Liver (tissue), 3 donors: ENCODE measurements around the gene ADAMTS6.

ENCODE experiments used
- CTCF ChIP-seq: fragments of 150-350 bp; IDR thresholded peaks from 2 replicates; pipeline ENCODE4 v1.5.1; 2017; ENCODE audit warnings: improper control_type of control experiment, low read depth, low read length; ENCODE audit not compliant: missing input control
- FOXA1 ChIP-seq: IDR thresholded peaks from 2 replicates; pipeline ENCODE4 v1.6.1; 2016; ENCODE audit warnings: antibody characterized with exemption
- GABPA ChIP-seq, 2 donors: IDR thresholded peaks in 1 of 2; conservative IDR thresholded peaks in 1 of 2; 2 replicates each; pipeline ENCODE4 v1.6.1; 2016; ENCODE audit warnings: antibody characterized with exemption in 2 of 2, mild to moderate bottlenecking in 1 of 2, moderate library complexity in 1 of 2
- MAX ChIP-seq: IDR thresholded peaks from 2 replicates; pipeline ENCODE4 v1.6.1; 2016; ENCODE audit warnings: antibody characterized with exemption
- RAD21 ChIP-seq, 2 donors: IDR thresholded peaks; 2 replicates each; pipeline ENCODE4 v1.6.1; 2016; ENCODE audit warnings: antibody characterized with exemption in 2 of 2, mild to moderate bottlenecking in 2 of 2
- REST ChIP-seq: IDR thresholded peaks from 2 replicates; pipeline ENCODE4 v1.6.1; 2016; ENCODE audit warnings: antibody characterized with exemption, mild to moderate bottlenecking
- TAF1 ChIP-seq: conservative IDR thresholded peaks from 2 replicates; pipeline ENCODE4 v1.6.1; 2016; ENCODE audit warnings: antibody characterized with exemption, mild to moderate bottlenecking
- ZBTB33 ChIP-seq: IDR thresholded peaks from 2 replicates; pipeline ENCODE4 v1.6.1; 2016; ENCODE audit warnings: antibody characterized with exemption
- donor health status: healthy.
- donor health status: healthy.

- no peak for TF ChIP-seq REST
- TF ChIP-seq CTCF, result no peak
- no peak for TF ChIP-seq ZBTB33
- TF ChIP-seq TAF1, result no peak
- TF ChIP-seq MAX, result no peak
- TF ChIP-seq GABPA (IDR thresholded peaks at IDR 0.05 in 1 of 2, conservative IDR thresholded peaks at IDR 0.05 in 1 of 2), result no peak
- TF ChIP-seq RAD21 (IDR thresholded peaks at IDR 0.05), result no peak
- TF ChIP-seq FOXA1, result no peak
Observed at GRCh38 chr5:65150599-65151304, 331.0 kb downstream of the ADAMTS6 start.
